ENCODE data around the gene CLBA1.

CLBA1 gene

DNA sequence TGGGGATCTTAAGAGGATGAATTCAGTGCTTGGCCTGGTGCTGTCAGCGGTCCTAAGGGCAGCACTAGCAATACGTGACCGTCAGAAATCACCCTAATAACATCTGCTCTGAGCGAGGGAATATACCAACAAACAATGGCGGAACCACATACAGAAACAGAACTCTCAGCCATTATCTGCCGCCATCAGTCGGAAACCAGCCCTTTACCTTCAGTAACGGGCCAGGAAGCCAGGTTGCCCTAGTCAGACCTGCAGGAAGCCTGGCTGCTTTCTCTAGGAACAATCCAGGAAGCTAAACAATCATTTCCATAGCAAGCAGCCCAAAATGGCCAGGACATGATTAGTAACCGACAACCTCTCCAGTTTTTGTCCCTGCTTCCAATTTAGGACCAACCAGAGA is 29.7 kb downstream of the CLBA1 start:
- H3K4me3 ChIP-seq (replicated peaks; ENCODE audit: low read depth, low read length) = no peak overlapping the region
- no peak for DNase-seq (ENCODE audit: low read depth)
- TF ChIP-seq, protein P1, sequence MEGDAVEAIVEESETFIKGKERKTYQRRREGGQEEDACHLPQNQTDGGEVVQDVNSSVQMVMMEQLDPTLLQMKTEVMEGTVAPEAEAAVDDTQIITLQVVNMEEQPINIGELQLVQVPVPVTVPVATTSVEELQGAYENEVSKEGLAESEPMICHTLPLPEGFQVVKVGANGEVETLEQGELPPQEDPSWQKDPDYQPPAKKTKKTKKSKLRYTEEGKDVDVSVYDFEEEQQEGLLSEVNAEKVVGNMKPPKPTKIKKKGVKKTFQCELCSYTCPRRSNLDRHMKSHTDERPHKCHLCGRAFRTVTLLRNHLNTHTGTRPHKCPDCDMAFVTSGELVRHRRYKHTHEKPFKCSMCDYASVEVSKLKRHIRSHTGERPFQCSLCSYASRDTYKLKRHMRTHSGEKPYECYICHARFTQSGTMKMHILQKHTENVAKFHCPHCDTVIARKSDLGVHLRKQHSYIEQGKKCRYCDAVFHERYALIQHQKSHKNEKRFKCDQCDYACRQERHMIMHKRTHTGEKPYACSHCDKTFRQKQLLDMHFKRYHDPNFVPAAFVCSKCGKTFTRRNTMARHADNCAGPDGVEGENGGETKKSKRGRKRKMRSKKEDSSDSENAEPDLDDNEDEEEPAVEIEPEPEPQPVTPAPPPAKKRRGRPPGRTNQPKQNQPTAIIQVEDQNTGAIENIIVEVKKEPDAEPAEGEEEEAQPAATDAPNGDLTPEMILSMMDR (IDR thresholded peaks at IDR 0.05; ENCODE audit: low read length, missing control alignments) = no peak

DNA sequence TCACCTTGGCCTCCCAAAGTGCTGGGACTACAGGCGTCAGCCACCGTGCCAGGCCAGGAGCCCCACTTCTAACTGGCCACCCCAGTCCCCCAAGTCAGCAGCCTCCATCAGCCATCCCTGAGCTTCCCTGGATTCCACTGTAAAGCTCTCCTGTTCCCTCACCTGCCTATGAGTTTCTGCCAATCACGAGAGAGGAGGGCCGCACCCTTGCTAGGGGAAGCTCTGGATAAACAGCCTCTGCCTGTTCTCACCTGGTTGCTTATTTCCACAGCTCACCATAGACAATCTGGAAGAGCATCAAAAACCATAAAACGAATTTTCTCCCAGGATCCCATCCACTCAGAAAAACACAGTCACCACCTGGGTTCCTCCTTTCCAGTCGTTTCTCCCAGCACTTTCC is 30.3 kb downstream of the CLBA1 start:
- TF ChIP-seq, protein P1 (IDR thresholded peaks at IDR 0.05; ENCODE audit: low read length, missing control alignments) = no peak
- H3K4me3 ChIP-seq (replicated peaks; ENCODE audit: low read depth, low read length) = no peak overlapping the region
- no peak for DNase-seq (ENCODE audit: low read depth)

DNA sequence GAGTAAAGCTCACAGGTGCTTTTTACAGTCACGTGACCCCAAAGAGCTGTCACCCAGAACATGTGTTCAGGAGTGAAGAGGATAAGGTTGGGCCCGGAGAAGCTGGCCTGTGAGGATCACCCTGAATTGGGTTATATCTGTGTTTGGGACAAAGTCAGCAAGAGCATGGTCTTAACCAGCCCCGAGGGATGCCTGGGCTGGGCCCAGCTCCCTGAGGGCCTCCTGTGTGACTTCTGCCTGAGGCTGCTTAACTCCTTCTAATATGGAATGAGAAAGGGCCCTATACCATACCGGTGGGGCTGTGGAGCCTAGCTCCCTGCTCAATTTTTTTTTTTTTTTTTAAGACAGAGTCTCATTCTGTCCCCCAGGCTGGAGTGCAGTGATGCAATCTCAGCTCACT is 32.8 kb downstream of the CLBA1 start:
- H3K4me3 ChIP-seq (replicated peaks; ENCODE audit: low read depth, low read length) = no peak overlapping the region
- TF ChIP-seq, protein P1 (IDR thresholded peaks at IDR 0.05; ENCODE audit: low read length, missing control alignments) = no peak
- no peak for DNase-seq (ENCODE audit: low read depth)

DNA sequence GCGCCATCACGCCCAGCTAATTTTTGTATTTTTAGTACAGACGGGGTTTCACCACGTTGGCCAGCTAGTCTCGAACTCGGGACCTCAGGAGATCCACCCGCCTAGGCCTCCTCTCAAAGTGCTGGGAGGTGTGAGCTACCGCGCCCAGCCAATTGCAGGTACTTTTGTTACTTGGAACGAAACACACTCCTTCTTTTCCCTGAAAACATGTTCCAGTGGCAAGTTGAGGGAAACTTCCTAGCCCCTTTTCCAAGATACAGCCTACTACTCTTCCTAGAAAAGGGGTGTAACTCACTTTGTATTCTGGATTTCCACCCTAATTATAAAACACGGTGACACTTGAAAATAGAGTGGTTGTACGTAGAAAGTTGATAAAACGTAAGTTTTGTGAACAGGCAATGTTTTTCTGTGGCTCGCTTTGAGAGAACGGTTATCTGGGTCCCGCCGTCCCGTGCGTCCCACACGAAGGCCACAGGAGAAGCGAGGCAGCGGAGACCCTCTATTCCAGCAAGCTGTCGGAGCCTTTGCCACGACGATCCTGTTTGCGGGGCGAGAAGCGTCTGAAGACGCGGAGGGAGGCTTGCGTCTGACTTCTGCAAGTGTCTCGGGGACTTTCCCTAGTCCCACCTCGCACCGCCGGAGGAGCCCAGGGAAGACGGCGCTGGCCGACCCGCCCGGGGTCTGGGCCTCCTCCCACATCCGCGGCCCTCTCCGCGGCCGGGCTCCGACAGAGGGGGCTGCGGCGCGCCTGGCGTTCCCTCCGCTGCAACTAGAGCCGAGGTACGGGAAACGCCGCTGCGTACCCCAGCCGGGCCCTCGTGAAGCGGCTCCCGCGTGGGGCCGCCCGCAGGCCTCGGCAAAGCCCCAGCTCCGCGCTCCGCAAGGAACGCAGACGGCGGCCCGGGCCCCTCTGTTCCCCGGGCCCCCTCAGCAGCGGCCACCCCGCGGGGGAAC is 34.5 kb downstream of the CLBA1 start:
- TF ChIP-seq, protein P1 (IDR thresholded peaks at IDR 0.05; ENCODE audit: low read length, missing control alignments) = no peak
- peak; percentile 30 for DNase-seq (ENCODE audit: low read depth)
- peak overlapping the region; percentile 75 for H3K4me3 ChIP-seq (replicated peaks; ENCODE audit: low read depth, low read length)

DNA sequence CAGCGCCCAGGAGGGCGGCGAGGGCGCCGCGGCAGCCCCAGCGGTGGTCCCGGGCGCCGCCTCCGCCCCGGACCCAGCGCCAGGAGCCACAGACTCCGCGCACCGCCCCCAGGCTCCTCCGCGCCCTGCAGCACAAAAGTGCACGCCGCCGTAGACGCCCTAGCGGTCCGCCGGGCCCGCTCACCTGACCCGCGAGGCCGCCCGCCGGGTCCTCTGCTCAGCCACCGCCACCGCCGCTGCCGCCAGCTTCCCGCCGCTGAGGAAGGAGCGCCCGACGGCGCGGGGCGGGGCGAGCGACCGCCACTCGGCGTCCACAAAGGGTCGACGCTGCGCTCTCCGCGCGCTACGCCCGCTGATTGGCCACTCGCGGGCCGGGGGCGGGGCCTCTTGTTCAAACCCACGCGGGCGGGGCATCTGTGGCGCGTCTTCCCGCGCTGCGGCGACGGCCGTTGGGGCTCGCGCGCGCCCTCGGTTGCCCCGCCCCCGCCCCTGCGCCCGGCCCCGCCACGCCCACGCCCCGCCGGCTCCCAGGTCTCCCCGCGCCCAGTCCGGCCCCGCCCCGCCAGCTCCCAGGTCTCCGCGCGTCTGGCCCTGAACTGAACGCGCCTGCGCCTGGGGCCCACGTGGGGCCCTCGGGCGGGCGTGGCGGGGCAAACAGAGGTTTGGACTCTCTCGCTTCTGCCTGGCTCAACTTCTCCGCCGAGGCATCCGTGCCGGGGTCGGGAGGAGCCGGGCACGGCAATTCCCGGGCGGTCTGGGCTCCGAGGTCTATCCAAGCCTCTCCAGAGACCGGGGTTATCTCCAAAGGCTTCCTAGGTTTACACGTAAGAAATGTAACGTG is 35.4 kb downstream of the CLBA1 start, which contains the start of gene CDCA4:
Gene CDCA4 (minus strand): TSS at position 269 of the 841 bp plus-strand sequence. CDS start 9,154 bp downstream, outside the sequence.
- H3K4me3 ChIP-seq (replicated peaks; ENCODE audit: low read depth, low read length) = peak within 1 kb of the TSS; percentile 75
- TF ChIP-seq, protein P1 (IDR thresholded peaks at IDR 0.05; ENCODE audit: low read length, missing control alignments) = no peak
- DNase-seq (ENCODE audit: low read depth) = peak; percentile 96

DNA sequence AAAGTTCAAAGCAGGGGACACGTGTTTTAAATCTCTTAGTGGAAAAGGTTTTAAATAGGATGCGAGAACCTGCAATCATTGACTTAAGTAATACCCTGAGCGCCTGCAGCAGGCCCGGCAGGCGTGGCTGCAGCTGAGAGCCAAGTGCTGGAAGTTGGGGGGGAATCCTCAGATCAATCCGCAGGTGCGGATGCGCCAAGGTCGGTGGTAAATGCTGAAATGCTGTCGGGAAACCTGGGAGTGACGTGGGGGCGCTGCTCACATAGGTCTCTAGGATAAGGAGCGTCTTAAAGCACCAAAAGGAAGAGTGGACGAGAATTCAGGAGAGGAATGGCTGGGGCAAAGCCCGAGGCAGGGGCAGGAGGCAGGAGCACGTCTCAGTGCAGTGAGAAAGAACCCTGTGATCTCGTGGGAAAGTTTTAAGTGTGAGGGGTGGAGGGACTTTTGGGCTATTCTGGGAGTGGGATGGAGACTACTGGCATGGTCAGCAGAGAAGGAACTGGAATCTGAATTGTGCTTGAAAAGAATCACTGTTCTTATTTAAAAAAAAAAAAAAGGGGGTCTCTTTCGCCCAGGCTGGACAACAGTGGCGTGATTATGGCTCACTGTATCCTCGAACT is 36.2 kb downstream of the CLBA1 start:
- TF ChIP-seq, protein P1 (IDR thresholded peaks at IDR 0.05; ENCODE audit: low read length, missing control alignments) = no peak
- DNase-seq (ENCODE audit: low read depth) = peak; percentile 37

More for the DNA sequence above, 36.2 kb downstream of the CLBA1 start:
- peak overlapping the region; percentile 66 for H3K4me3 ChIP-seq (replicated peaks; ENCODE audit: low read depth, low read length)

Data from fibroblast of pulmonary artery (primary cell).